H1 (cell line): ENCODE results near the gene UNC119B.

Experiments
- CTCF ChIP-seq, 3 experiments: IDR thresholded peaks; 1 replicate in 2 of 3; 2 replicates in 1 of 3; pipeline versions ENCODE4 v1.5.1 to v1.6.1; 2011; ENCODE audit warnings: low read length in 3 of 3, mild to moderate bottlenecking in 3 of 3, inconsistent platforms in 2 of 3, low read depth in 1 of 3, moderate library complexity in 1 of 3; ENCODE audit not compliant: insufficient read depth in 1 of 3; ENCODE audit errors: control extremely low read depth in 1 of 3
- TEAD4 ChIP-seq: IDR thresholded peaks from 2 replicates; pipeline ENCODE4 v1.6.1; 2012; ENCODE audit warnings: low read depth, low read length, inconsistent platforms, mixed read lengths

DNA sequence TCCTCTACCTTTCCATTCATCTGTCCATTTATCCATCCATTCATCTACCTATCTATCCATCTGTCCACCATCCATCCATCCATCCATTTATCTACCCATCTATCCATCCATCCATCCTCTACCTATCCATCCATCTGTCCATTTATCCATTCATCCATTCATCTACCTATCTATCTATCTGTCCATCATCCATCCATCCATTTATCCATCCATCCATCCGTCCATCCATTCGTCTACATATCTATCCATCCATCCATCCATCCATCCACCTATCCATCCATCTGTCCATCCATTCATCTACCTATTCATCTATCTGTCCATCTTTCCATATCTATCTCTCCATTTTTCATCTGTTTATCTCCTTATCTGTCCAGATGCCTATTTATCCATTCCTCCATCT, 48.8 kb upstream of the UNC119B start:
- TF ChIP-seq TEAD4 (no peak), CTCF (IDR thresholded peaks at IDR 0.05; ENCODE audit: control extremely low read depth in 1 of 3, insufficient read depth in 1 of 3, low read depth in 1 of 3, low read length in 3 of 3) (no peak)
